HG03175 (cell line): ENCODE results near the gene GCNA.
A peak's percentile ranks its signal among the peaks of the same experiment; 100 is the strongest.
"Not testable (repeated sequence)": the region's sequence is repeated elsewhere in the genome, so short reads cannot be mapped to it uniquely, and the experiment has no call there.

Experiments used
- ATAC-seq: cut with Tn5 transposase; IDR thresholded peaks from one replicate; pipeline ENCODE4 v1.9.1; 2021; ENCODE audit warnings: mild to moderate bottlenecking, moderate library complexity; ENCODE audit not compliant: unreplicated experiment

GCNA gene

DNA sequence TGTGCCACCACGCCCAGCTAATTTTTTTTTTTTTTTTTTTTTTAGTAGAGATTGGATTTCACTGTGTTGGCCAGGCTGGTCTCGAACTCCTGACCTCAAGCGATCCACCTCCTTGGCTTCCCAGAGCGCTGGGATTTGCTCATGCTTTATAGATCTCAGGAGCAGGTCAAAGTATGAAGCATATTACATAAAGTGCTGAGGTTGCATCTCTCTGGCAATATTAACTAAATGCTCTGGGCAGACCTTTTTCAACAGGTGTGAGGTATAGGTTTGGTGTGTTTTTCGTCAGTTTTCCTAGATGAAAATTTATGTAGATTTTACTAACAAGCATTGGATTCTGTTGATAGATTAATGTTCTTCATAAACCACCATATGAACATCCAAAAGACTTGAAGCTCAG is 19.3 kb upstream of the GCNA start:
- no peak for ATAC-seq

DNA sequence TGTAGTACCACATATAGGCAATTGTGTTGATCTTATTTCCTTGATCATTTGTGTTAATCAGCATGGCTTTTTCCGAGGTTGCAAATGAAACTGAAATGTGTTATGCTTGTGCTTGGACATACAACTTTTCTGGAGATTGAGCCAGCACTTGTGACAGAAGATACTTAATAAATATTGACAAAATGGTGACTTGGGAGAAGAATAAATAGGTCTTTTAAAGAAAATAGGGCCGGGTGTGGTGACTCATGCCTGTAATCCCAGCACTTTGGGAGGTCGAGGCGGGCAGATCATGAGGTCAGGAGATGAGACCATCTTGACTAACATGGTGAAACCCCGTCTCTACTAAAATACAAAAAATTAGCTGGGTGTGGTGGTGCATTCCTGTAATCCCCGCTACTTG is 18.5 kb upstream of the GCNA start:
- ATAC-seq = not testable (repeated sequence)

DNA sequence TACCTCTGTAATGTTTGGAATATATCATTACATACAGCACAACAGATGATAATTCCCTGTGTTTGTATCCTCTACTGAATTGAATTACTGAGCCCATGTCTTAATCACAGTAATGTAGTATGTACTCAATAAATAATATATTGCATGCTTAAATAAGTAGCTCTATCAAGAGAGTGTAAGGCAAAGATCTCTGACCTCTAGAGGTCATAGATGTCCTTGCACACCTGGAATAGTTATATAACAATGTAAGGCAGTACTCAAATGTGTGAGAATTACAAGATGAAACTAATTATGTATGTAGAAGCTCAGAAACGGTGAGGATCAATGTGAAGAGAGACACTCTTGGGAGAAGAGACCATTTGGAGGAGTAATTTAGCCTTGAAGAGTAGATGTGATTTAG is 14.3 kb upstream of the GCNA start:
- no peak for ATAC-seq

DNA sequence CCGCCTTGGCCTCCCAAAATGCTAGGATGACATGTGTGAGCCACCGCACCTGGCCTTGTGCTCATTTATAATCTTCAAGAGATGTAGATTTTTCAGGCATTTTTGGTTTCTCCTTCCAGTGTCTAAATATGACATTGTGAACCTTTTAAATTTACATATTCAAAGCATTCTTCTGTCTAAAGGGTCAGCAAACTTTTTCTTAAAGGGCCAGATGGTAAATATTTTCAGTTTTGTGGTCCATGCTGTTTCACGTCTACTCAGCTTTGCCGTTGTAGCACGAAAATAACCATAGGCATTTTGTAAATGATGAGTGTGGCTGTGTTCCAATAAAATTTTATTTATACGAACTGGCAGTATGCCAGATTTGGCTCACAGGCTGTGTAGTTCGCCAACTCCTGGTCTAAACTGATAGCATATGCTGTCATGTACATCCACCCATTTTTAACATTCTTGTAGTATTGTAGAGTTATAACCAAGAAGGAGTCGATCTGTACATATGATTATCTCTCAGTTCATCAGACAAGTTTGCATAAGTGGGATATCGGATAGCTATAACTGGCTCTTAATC is 12.7 kb upstream of the GCNA start:
- ATAC-seq = no peak

DNA sequence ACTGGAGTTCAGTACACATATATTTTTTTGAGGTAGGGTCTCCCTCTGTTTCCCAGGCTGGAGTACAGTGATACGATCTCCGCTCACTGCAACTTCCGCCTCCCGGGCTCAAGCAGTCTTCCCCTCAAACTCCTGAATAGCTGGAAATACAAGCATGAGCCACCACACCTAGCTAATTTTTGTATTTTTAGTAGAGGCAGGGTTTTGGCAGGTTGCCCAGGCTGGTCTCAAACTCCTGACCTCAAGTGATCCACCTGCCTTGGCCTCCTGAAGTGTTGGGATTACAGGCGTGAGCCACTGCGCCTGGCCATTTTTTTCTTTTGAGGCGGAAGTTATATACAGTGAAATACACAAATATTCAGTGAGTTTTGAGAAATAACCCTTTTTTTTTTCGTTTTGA is 6.8 kb upstream of the GCNA start:
- not testable (repeated sequence) for ATAC-seq

DNA sequence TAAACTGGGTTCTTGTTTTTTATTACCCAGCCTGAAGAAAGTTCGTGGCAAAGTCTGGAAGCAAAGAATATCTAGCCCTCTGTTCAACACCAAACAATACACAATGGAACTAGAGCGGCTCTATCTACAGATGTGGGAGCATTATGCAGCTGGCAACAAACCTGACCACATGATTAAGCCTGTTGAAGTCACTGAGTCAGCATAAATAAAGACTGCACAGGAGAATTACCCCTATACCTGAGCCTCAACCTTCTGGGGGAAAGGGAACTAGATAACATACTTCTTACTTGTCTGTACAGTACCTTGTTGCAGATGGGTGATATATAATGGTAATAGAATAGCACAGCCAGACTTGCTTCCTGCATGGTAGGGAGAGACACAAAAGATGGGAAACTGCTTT is 4.6 kb upstream of the GCNA start:
- ATAC-seq = no peak

DNA sequence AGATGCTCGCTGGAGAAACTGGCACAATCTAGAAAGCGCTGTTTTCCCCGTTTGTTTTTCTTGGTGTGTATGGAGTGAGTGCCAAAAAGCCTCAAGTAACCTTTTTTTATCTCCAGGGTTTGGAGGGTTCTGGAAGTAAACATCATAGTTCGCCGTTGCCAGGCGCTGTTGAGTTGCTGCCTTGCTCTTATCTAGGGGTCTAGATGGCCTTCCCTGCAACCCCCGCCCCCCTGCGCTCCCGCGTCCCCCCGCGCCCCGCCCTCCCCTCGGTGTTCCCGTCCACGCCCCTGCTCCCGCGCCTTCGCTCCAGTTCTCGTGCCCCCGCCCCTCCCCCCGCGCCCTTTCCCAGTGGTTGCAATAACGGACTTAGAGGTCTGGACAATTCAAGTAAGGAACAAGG is 555 bp upstream of the GCNA start:
- no peak for ATAC-seq

DNA sequence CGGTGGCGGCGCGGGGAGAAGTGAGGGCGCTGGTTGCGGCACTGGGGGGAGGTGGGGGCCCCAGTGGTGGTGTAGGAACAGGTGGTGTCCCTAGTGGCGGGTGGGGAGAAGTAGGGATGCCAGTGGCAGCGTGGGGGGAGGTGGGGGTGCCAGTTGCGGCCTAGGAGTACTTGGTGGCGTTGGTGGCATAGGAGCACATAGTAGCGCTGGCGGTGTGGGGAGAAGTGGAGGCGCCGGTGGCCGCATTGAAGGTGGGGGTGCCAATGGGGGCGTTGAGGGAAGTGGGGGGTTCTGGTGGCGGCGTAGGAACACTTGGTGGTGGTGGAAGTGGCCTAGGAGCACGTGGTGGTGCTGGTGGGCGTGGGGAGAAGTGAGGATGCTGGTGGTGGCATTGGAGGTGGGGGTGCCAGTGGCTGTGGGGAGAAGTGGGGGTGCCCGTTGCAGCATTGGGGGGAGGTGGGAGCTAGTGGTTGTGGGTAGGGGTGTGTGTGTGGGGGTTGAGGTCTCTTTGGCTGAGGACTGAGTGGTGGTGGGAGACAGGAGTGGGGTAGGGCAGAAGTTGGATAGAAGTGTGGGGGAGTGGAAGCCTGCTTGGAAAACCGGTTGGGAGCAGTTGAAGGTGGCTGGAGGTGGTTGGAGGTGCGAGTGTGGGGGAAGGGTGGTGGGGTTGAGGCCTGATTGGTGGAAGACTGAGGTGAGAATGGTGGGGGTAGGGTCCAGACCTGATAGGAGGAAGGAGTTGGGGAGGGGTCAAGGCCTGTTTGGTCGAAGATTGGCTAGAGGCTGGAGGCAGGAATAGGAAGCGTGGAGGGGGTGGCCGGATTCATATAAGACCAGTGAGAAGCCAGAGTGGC is 1.1 kb downstream of the GCNA start:
- no peak for ATAC-seq

DNA sequence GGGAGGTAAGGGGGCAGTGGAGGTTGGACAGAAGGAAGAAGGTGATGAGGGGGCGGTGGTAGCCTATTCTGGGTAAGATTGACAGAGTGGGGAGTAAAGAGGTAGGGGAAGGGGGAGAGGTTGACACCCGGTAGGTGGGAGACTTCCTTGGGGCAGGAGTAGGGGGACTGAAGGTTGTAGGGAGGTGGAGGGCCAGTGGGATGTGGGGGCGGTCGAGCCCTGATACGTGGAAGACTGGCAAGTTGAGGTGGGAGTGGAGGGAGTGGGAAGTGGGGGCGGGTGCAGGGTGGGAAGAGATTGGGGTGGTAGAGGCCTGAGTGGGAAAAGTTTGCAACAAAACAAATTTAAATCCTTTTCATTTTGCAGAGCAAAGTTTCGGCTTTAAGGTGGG is 1.7 kb downstream of the GCNA start:
- no peak for ATAC-seq

DNA sequence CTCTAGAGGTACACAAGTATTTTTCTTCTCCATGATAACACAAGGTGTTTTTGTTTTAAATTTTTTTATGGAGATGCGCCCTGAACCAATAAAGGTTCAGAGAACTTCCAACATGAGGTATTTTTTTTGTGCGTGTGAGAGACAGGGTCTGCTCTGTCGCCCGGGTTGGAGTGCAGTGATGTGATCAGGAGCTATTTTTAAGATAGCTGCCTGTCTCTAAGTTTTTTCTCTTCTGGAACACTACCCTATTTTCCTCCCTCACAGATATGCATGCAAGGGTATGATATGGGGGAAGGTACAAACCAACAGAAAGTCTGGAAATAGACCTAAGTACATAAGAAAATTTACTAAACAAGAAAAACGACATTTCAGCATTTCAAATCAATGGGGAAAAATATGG is 3.0 kb downstream of the GCNA start:
- ATAC-seq = no peak

DNA sequence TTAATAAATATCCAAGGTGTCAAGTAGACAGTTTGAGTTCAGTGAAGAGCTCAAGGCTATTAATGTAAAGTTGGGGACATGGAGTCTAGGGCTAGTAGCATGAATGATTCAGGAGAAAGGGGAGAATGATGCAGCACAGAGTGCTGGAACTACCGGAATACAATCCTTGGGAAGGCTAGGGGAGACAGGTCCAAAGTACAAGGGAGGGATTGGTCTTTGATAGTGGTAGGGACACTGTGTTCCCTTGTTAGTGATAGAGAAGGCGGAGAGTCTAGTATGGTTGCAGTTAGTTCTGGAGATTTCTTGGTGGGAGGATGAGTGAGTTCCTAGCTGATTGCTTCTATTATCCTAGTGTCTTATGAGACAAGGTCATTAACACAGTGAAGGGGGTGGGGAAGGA is 8.7 kb downstream of the GCNA start:
- no peak for ATAC-seq

DNA sequence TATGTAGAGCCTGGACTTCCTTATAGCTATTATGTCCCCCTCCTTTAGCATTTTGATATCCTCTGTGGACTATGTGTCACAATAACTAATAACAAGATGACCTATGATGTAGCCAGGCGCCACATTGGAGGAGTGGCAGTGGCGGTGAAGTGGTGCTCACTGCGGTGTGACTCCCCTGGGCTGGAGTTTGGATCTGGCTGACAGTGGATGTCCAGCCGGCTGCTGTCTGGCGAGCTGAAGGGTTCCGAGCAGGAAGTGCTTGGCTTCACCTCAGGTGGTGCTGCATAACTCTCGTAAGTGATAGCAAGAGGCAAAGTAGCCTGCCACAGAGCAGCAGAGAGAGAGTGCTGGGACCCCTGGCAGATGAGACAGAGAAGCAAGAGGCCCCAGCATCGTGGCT is 15.0 kb downstream of the GCNA start:
- ATAC-seq = not testable (repeated sequence)

DNA sequence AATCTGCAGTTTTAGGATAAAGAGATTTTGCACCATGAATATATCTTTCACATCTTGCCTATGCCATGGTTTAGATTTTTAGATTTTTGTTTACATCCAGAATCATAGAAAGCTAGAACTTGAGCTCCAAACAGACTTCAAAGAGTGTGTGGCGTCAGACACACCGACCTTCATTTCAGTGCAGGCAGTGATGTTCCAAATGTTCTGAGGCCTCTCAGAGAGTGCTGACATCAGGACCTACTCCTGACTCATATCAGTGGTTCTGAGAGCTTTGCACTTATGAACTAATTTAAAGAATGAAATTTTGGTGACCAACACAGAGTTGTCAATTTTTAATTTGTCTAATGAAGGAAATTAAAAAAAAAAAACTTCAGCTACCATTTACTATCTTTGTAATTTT is 21.7 kb downstream of the GCNA start:
- ATAC-seq = no peak

DNA sequence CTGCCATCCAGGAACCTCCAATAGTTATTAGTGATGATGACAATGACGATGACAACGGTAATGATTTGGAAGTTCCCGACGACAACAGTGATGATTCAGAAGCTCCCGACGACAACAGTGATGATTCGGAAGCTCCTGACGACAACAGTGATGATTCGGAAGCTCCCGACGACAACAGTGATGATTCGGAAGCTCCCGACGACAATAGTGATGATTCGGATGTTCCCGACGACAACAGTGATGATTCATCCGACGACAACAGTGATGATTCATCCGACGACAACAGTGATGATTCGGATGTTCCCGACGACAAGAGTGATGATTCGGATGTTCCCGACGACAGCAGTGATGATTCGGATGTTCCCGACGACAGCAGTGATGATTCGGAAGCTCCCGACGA is 25.4 kb downstream of the GCNA start:
- no peak for ATAC-seq

DNA sequence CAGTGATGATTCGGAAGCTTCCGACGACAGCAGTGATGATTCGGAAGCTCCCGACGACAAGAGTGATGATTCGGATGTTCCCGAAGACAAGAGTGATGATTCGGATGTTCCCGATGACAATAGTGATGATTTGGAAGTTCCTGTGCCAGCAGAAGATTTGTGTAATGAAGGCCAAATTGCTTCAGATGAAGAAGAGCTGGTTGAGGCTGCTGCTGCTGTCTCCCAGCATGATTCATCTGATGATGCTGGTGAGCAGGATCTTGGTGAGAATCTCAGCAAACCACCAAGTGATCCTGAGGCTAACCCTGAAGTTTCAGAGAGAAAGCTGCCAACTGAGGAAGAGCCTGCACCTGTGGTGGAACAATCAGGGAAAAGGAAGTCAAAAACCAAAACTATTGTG is 25.9 kb downstream of the GCNA start:
- ATAC-seq = no peak

DNA sequence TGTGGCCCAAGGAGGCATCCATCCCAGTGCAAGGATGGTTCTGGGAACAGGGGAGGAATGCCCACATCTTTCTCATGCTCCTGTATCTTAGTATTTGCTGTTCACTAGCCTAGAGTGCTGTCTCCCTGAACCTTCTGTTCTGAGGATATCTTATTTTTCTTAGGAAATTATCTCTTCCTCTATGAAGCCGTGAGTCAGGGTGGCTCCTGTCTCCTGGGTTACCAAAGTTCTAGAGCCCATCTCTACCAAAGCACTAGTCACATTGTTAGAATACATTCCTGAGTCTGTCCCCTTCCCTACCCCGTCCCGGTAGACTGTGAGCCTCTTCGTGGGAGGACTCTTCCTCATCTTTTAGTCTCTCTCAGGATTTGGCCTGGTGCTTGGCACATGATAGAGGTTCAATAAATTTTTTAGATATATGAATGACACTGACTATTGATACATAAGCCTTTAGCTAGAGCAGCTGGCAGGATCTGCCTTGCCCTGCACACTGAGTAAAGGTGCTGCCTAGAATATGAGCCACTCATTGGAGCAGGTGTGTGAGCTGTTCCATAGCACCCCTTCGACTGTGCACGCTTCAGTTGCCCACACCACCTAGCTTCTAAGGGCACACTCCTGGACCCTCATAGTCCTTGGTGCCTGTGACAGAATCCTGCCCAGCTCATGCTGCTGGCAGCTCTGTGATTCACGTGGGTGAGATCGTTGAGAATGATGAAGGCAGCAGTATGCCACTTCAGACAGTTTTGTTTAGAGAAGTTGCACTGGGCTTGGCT is 26.7 kb downstream of the GCNA start:
- ATAC-seq = no peak

DNA sequence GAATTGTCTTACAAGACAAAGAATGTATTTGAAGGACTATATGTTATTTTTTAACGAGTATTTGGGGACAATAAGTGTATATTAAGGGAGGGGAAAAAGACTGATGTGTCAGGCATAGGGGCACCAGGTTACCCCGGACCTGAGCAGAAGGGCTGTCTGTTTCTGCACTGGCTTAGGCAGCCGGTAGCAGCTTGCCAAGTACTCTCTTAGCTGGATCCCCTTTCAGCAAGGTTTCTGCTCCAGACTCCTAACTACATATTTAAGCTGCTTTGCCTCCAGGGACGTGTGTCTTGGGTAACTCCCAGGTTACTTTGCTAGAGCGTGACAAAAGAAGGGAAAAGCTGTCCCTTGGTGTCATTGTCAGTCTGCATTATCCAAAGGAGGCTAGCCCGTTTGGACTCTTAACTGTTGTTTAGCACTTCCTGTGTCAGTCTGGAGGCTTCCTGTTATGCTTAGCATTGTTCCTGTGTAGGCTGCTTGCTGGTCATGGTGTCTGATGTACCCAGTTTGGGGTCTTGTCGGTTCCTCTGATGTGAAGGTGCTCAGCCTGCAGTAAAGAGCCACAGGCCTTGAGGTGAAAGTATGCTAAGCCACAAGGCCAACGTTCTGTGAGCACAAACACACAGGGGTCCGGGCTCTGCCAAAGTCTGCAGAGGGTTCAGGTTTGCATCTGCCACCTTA is 28.4 kb downstream of the GCNA start:
- no peak for ATAC-seq

DNA sequence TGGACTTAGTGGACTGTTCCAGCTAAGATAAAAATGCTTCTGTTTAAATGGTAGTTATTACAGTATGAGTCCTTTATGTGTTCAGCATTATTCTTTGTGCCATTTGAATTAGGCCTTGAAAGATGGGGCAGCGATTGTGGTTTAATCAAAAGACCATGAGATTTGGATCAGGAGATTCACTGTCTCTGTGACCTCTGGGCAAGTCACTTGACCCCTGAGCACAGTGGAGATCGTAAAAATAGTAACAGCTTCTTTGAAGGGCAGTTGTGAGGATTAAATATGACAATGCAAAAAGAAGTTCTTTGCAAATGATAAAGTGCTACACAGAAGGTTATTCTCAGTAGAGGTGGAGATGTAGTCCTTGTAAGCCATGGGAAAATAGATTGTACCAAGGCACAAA is 29.3 kb downstream of the GCNA start:
- ATAC-seq = no peak

DNA sequence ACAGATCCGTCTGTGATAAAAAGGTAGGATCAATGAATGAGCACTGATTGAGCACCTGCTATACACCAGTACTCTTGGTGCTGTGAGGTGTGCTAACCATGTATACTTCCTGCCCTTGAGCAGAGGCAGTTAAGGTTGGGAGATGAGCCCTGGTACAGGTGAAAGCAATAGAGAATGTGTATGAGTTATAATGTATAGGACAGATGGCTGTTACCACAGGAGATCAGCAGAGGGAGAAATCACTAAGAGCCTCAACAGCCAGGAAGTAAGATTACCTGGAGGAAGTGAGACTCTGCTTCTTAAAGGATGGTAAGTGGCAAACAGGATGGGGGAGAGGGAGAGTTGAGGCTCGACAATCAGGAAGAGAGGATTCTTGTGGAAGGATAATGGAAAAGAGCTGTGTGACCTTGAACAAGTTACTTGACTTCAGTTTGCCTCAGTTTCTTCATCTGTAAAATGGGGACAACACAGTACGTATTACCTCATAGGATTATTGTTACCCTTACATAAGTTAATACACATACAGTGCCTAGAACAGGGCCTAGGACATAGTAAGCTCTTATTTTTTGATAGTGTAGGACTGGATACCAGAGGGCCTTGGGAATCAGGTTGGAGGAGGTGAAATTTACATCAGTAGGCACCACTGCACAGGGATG is 31.0 kb downstream of the GCNA start:
- ATAC-seq = peak; percentile 61

DNA sequence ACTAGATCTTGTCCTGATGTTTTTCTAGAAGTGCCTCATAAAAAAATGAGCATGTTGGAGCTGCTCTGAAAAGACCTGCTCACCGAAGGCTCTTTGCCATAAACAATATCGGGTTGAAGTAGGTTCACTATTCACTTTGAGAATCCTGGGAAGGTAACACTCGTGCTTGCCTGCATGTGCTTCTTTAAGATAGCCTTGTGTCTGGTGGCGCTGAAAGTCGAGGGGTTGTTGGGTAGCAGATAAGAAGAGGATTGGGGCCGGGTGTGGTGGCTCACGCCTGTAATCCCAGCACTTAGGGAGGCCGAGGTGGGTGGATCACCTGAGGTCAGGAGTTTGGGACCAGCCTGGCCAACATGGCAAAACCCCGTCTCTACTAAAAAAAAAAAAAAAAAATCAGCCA is 33.5 kb downstream of the GCNA start:
- ATAC-seq = not testable (repeated sequence)

DNA sequence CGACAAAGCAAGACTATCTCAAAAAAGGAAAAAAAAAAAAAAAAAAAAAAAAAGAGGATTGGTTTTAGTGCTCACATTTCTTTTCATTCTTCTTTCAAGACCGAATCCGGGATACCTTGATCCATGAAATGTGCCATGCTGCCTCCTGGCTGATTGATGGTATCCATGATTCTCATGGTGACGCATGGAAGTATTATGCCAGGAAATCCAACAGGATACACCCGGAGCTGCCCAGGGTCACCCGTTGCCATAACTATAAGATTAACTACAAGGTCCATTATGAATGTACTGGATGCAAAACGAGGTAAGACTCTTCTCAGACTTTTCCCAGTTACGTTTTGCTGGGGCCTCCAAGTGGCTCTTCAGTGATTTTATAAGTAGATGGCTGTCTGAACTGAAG is 34.0 kb downstream of the GCNA start:
- ATAC-seq = no peak
